Parathyroid adenoma (tissue), 2 donors: ENCODE data around the gene SLC31A1.
"Not testable (repeated sequence)": the region's sequence is repeated elsewhere in the genome, so short reads cannot be mapped to it uniquely, and the experiment has no call there.

Experiments
- H2AFZ ChIP-seq: fragments of 300-600 bp; sonication (generic); one replicate; pipeline ENCODE4 v1.7.0; 2017; ENCODE audit warnings: antibody characterized with exemption, mild to moderate bottlenecking
- H3K27ac ChIP-seq: fragments of 300-600 bp; sonication (generic); one replicate; pipeline ENCODE4 v1.7.0; 2017
- H3K27me3 ChIP-seq: fragments of 300-600 bp; sonication (generic); one replicate; pipeline ENCODE4 v1.7.0; 2017; ENCODE audit warnings: low read length; ENCODE audit not compliant: control insufficient read depth, insufficient read depth
- H3K36me3 ChIP-seq: fragments of 300-600 bp; sonication (generic); one replicate; pipeline ENCODE4 v1.7.0; 2017; ENCODE audit warnings: low read length; ENCODE audit not compliant: control insufficient read depth, insufficient read depth
- H3K4me1 ChIP-seq: fragments of 300-600 bp; sonication (generic); one replicate; pipeline ENCODE4 v1.7.0; 2017; ENCODE audit warnings: control low read depth
- H3K4me2 ChIP-seq: fragments of 300-600 bp; sonication (generic); one replicate; pipeline ENCODE4 v1.7.0; 2017; ENCODE audit warnings: low read length
- H3K4me3 ChIP-seq: fragments of 300-600 bp; sonication (generic); one replicate; pipeline ENCODE4 v1.7.0; 2017; ENCODE audit warnings: low read depth, low read length
- H3K79me2 ChIP-seq: fragments of 300-600 bp; sonication (generic); one replicate; pipeline ENCODE4 v1.7.0; 2017; ENCODE audit warnings: control low read depth
- H3K9ac ChIP-seq: fragments of 300-600 bp; sonication (generic); one replicate; pipeline ENCODE4 v1.7.0; 2017; ENCODE audit warnings: mild to moderate bottlenecking
- H3K9me3 ChIP-seq: fragments of 300-600 bp; sonication (generic); one replicate; pipeline ENCODE4 v1.7.0; 2017; ENCODE audit warnings: low read length; ENCODE audit not compliant: control insufficient read depth
- CTCF ChIP-seq: fragments of 300-600 bp; sonication (generic); IDR thresholded peaks from one replicate; pipeline ENCODE4 v1.7.0; 2017; ENCODE audit warnings: antibody characterized with exemption, mild to moderate bottlenecking
- donor health status: primary hyperparathyroidism.

SLC31A1 gene

GRCh38 chr9:113281356-113281755, 60.0 kb downstream of the SLC31A1 start:
- H3K79me2 ChIP-seq, result peaks cover under 1% of the 10 kb centered on the region
- no peaks in the 10 kb centered on the region for H3K36me3 ChIP-seq

GRCh38 chr9:113289091-113289490, 67.7 kb downstream of the SLC31A1 start:
- Histone ChIP-seq H3K9ac (no peak overlapping the region), H3K27ac (no peak overlapping the region)

More at GRCh38 chr9:113281356-113281755, 60.0 kb downstream of the SLC31A1 start:
- H3K27ac ChIP-seq, result no peak overlapping the region
- H3K27me3 ChIP-seq, result no peaks in the 10 kb centered on the region
- H3K9ac ChIP-seq, result no peak overlapping the region
- no peak for TF ChIP-seq CTCF
- H3K9me3 ChIP-seq, result no peaks in the 10 kb centered on the region
- peaks cover 1% of the 10 kb centered on the region for H3K4me1 ChIP-seq
- no peak overlapping the region for H3K4me2 ChIP-seq
- H2AFZ ChIP-seq, result no peak overlapping the region
- H3K4me3 ChIP-seq, result no peak overlapping the region

GRCh38 chr9:113290052-113290607, 68.8 kb downstream of the SLC31A1 start:
- H3K4me1 ChIP-seq, result no peaks in the 10 kb centered on the region
- H3K9me3 ChIP-seq, result no peaks in the 10 kb centered on the region
- no peaks in the 10 kb centered on the region for H3K36me3 ChIP-seq
- no peak overlapping the region for H3K27ac ChIP-seq
- no peak overlapping the region for H3K4me2 ChIP-seq
- no peak overlapping the region for H3K4me3 ChIP-seq
- no peak overlapping the region for H3K9ac ChIP-seq
- no peaks in the 10 kb centered on the region for H3K79me2 ChIP-seq
- no peak overlapping the region for H2AFZ ChIP-seq
- no peaks in the 10 kb centered on the region for H3K27me3 ChIP-seq
- no peak for TF ChIP-seq CTCF

More at GRCh38 chr9:113289091-113289490, 67.7 kb downstream of the SLC31A1 start:
- H3K4me3 ChIP-seq, result no peak overlapping the region
- H3K9me3 ChIP-seq, result no peaks in the 10 kb centered on the region
- H3K27me3 ChIP-seq, result no peaks in the 10 kb centered on the region
- no peak overlapping the region for H3K4me2 ChIP-seq
- H3K36me3 ChIP-seq, result no peaks in the 10 kb centered on the region
- no peaks in the 10 kb centered on the region for H3K4me1 ChIP-seq
- H2AFZ ChIP-seq, result no peak overlapping the region
- TF ChIP-seq CTCF, result no peak
- H3K79me2 ChIP-seq, result no peaks in the 10 kb centered on the region

GRCh38 chr9:113293285-113293878, 72.0 kb downstream of the SLC31A1 start:
- Histone ChIP-seq H3K4me1 (no peaks in the 10 kb centered on the region), H3K27ac (no peak overlapping the region), H3K79me2 (no peaks in the 10 kb centered on the region), H2AFZ (no peak overlapping the region), H3K9me3 (no peaks in the 10 kb centered on the region), H3K4me2 (no peak overlapping the region), H3K9ac (no peak overlapping the region), H3K36me3 (no peaks in the 10 kb centered on the region), H3K27me3 (no peaks in the 10 kb centered on the region), H3K4me3 (no peak overlapping the region)
- TF ChIP-seq CTCF, result no peak

- not testable (repeated sequence) for H3K4me2 ChIP-seq, H3K27ac ChIP-seq, H3K4me3 ChIP-seq, H3K36me3 ChIP-seq, H3K9ac ChIP-seq, H3K79me2 ChIP-seq, H3K27me3 ChIP-seq, H3K4me1 ChIP-seq, H3K9me3 ChIP-seq
- H2AFZ ChIP-seq, result peak overlapping the region; percentile 11
These were observed 74.9 kb downstream of the SLC31A1 start for GRCh38 chr9:113296247-113296646.
